Measurements from ENCODE around the gene TRMT10B.

- TF ChIP-seq, protein P1, sequence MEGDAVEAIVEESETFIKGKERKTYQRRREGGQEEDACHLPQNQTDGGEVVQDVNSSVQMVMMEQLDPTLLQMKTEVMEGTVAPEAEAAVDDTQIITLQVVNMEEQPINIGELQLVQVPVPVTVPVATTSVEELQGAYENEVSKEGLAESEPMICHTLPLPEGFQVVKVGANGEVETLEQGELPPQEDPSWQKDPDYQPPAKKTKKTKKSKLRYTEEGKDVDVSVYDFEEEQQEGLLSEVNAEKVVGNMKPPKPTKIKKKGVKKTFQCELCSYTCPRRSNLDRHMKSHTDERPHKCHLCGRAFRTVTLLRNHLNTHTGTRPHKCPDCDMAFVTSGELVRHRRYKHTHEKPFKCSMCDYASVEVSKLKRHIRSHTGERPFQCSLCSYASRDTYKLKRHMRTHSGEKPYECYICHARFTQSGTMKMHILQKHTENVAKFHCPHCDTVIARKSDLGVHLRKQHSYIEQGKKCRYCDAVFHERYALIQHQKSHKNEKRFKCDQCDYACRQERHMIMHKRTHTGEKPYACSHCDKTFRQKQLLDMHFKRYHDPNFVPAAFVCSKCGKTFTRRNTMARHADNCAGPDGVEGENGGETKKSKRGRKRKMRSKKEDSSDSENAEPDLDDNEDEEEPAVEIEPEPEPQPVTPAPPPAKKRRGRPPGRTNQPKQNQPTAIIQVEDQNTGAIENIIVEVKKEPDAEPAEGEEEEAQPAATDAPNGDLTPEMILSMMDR (IDR thresholded peaks at IDR 0.05; ENCODE audit: poor library complexity), result no peak
- TF ChIP-seq EZH2 (IDR thresholded peaks at IDR 0.05; ENCODE audit: borderline replicate concordance) (no peak), EZH2phosphoT487 (IDR thresholded peaks at IDR 0.05; ENCODE audit: low read depth, severe bottlenecking, unreplicated experiment) (no peak)
These were observed 48.5 kb downstream of the TRMT10B start for GRCh38 chr9:37801959-37802711.
